ENCODE results near the gene METTL1.

Gene METTL1

DNA sequence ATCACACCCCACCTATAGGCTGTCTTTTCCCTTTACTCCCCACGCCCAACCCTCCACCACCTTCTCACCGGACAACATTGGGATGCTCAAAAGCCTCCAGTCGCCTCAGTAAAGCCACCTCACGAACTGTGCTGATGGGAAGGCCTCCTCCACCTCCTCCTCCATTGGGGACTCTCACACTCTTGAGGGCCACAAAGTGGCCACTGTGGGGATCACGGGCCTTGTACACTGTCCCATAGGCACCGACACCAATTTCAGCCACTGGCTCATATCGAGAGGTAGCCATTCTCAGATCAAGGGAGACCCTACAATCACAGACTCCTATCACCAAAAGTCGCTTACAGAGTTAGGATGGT lies 20.5 kb downstream of the METTL1 start:
- Histone ChIP-seq H3F3A (ENCODE audit: insufficient read depth) (peaks cover 38% of the 10 kb centered on the region), H3K4me3 (ENCODE audit: insufficient read depth, low read length, poor library complexity, severe bottlenecking) (peak overlapping the region; percentile 71), H2AFZ (ENCODE audit: low read depth, low read length, severe bottlenecking) (no peak overlapping the region), H3K4me2 (ENCODE audit: low read depth, low read length, poor library complexity, severe bottlenecking) (peak overlapping the region; percentile 72), H3K36me3 (ENCODE audit: low read length) (peaks cover 10% of the 10 kb centered on the region; the same call in 1 of the 2 replicates), H4K20me1 (ENCODE audit: low read depth, low read length) (no peaks in the 10 kb centered on the region), H3K27me3 (ENCODE audit: low read length) (no peaks in the 10 kb centered on the region), H3K27ac (ENCODE audit: low read depth, low read length) (peak overlapping the region; percentile 41), H3K79me2 (ENCODE audit: insufficient read depth, low read length) (peaks cover 28% of the 10 kb centered on the region), H3K9me3 (ENCODE audit: insufficient read depth, low read length) (no peaks in the 10 kb centered on the region), H3K9ac (ENCODE audit: low read length) (peak overlapping the region; percentile 72), H3K9me2 (replicated peaks; ENCODE audit: insufficient read depth, low read length) (no peaks in the 10 kb centered on the region)
- TF ChIP-seq EZH2phosphoT487 (conservative IDR thresholded peaks at IDR 0.05; ENCODE audit: low read length) (no peak), CTCF (IDR thresholded peaks at IDR 0.05; ENCODE audit: insufficient read depth, low read length, poor library complexity, severe bottlenecking) (no peak)

GRCh38 chr12:57750561-57751431 lies 21.1 kb downstream of the METTL1 start:
- no peak overlapping the region for H2AFZ ChIP-seq (ENCODE audit: low read depth, low read length, severe bottlenecking)
- no peaks in the 10 kb centered on the region for H4K20me1 ChIP-seq (ENCODE audit: low read depth, low read length)
- peaks cover 28% of the 10 kb centered on the region for H3K79me2 ChIP-seq (ENCODE audit: insufficient read depth, low read length)
- TF ChIP-seq EZH2phosphoT487 (conservative IDR thresholded peaks at IDR 0.05; ENCODE audit: low read length) (no peak), CTCF (IDR thresholded peaks at IDR 0.05; ENCODE audit: insufficient read depth, low read length, poor library complexity, severe bottlenecking) (no peak)
- H3K27ac ChIP-seq (ENCODE audit: low read depth, low read length) = peak overlapping the region; percentile 41
- peaks cover 38% of the 10 kb centered on the region for H3F3A ChIP-seq (ENCODE audit: insufficient read depth)
- H3K9me2 ChIP-seq (replicated peaks; ENCODE audit: insufficient read depth, low read length) = no peaks in the 10 kb centered on the region
- H3K4me3 ChIP-seq (ENCODE audit: insufficient read depth, low read length, poor library complexity, severe bottlenecking) = peak overlapping the region; percentile 71
- H3K9ac ChIP-seq (ENCODE audit: low read length) = peak overlapping the region; percentile 72
- H3K27me3 ChIP-seq (ENCODE audit: low read length) = no peaks in the 10 kb centered on the region
- H3K4me2 ChIP-seq (ENCODE audit: low read depth, low read length, poor library complexity, severe bottlenecking) = peak overlapping the region; percentile 72
- H3K9me3 ChIP-seq (ENCODE audit: insufficient read depth, low read length) = no peaks in the 10 kb centered on the region
- peaks cover 10% of the 10 kb centered on the region; the same call in 1 of the 2 replicates for H3K36me3 ChIP-seq (ENCODE audit: low read length)

- no peak overlapping the region for H2AFZ ChIP-seq (ENCODE audit: low read depth, low read length, severe bottlenecking)
- H3K27ac ChIP-seq (ENCODE audit: low read depth, low read length) = no peak overlapping the region
- H3K36me3 ChIP-seq (ENCODE audit: low read length) = peaks cover 10% of the 10 kb centered on the region; the same call in 1 of the 2 replicates
- H3K9me3 ChIP-seq (ENCODE audit: insufficient read depth, low read length) = no peaks in the 10 kb centered on the region
- no peak for TF ChIP-seq EZH2phosphoT487 (conservative IDR thresholded peaks at IDR 0.05; ENCODE audit: low read length)
- no peak for TF ChIP-seq CTCF (IDR thresholded peaks at IDR 0.05; ENCODE audit: insufficient read depth, low read length, poor library complexity, severe bottlenecking)
- no peaks in the 10 kb centered on the region for H3K9me2 ChIP-seq (replicated peaks; ENCODE audit: insufficient read depth, low read length)
- H3K4me3 ChIP-seq (ENCODE audit: insufficient read depth, low read length, poor library complexity, severe bottlenecking) = no peak overlapping the region
- H3F3A ChIP-seq (ENCODE audit: insufficient read depth) = peaks cover 36% of the 10 kb centered on the region
- no peak overlapping the region for H3K4me2 ChIP-seq (ENCODE audit: low read depth, low read length, poor library complexity, severe bottlenecking)
- no peaks in the 10 kb centered on the region for H3K27me3 ChIP-seq (ENCODE audit: low read length)
- H3K9ac ChIP-seq (ENCODE audit: low read length) = no peak overlapping the region
- no peaks in the 10 kb centered on the region for H4K20me1 ChIP-seq (ENCODE audit: low read depth, low read length)
- peaks cover 28% of the 10 kb centered on the region for H3K79me2 ChIP-seq (ENCODE audit: insufficient read depth, low read length)
Observed at GRCh38 chr12:57749061-57749460, 22.8 kb downstream of the METTL1 start.

All from SU-DHL-6 (cell line).